Fibroblast of gingiva (primary cell): ENCODE measurements around the gene NEDD4L.
A peak's percentile ranks its signal among the peaks of the same experiment; 100 is the strongest.
"Not testable (repeated sequence)": the region's sequence is repeated elsewhere in the genome, so short reads cannot be mapped to it uniquely, and the experiment has no call there.

Experiments used
- DNase-seq: peaks from one replicate; pipeline ENCODE4 v3.0.0-alpha.2; 2011; ENCODE audit warnings: low read depth

NEDD4L gene

GRCh38 chr18:58239879-58240278, 195.9 kb downstream of the NEDD4L start:
- no peak for DNase-seq

- no peak for DNase-seq
These were observed 197.1 kb downstream of the NEDD4L start for GRCh38 chr18:58241026-58241679.

GRCh38 chr18:58241877-58242276, 197.9 kb downstream of the NEDD4L start:
- peak; percentile 88 for DNase-seq

- no peak for DNase-seq
These were observed 198.4 kb downstream of the NEDD4L start for GRCh38 chr18:58242435-58242834.

GRCh38 chr18:58242968-58243367, 198.9 kb downstream of the NEDD4L start:
- DNase-seq, result no peak

GRCh38 chr18:58243401-58243800, 199.4 kb downstream of the NEDD4L start:
- no peak for DNase-seq

GRCh38 chr18:58247363-58247834, 203.4 kb downstream of the NEDD4L start:
- DNase-seq, result no peak

GRCh38 chr18:58249712-58250111, 205.7 kb downstream of the NEDD4L start:
- DNase-seq, result peak; percentile 91

GRCh38 chr18:58251416-58251815, 207.4 kb downstream of the NEDD4L start:
- DNase-seq, result no peak

- DNase-seq, result peak; percentile 52
These were observed 208.1 kb downstream of the NEDD4L start for GRCh38 chr18:58252166-58252565.

GRCh38 chr18:58253318-58253717, 209.3 kb downstream of the NEDD4L start:
- DNase-seq, result no peak

GRCh38 chr18:58253871-58254270, 209.8 kb downstream of the NEDD4L start:
- peak; percentile 82 for DNase-seq

GRCh38 chr18:58254873-58255511, 211.0 kb downstream of the NEDD4L start:
- DNase-seq, result no peak

GRCh38 chr18:58255701-58256311, 211.8 kb downstream of the NEDD4L start:
- no peak for DNase-seq

- no peak for DNase-seq
These were observed 212.5 kb downstream of the NEDD4L start for GRCh38 chr18:58256316-58257080.

- DNase-seq, result peak; percentile 14
These were observed 213.4 kb downstream of the NEDD4L start for GRCh38 chr18:58257461-58257860.

- no peak for DNase-seq
These were observed 214.8 kb downstream of the NEDD4L start for GRCh38 chr18:58258692-58259342.

- no peak for DNase-seq
These were observed 219.3 kb downstream of the NEDD4L start for GRCh38 chr18:58263055-58263957.

GRCh38 chr18:58264075-58264474, 220.0 kb downstream of the NEDD4L start:
- no peak for DNase-seq

GRCh38 chr18:58264840-58265239, 220.8 kb downstream of the NEDD4L start:
- DNase-seq, result no peak

- not testable (repeated sequence) for DNase-seq
These were observed 221.5 kb downstream of the NEDD4L start for GRCh38 chr18:58265489-58265888.
